HCT116 (cell line): ENCODE data around the gene TUBA3D.
"Not testable (repeated sequence)": the region's sequence is repeated elsewhere in the genome, so short reads cannot be mapped to it uniquely, and the experiment has no call there.

Source experiments
- CEBPB ChIP-seq: IDR thresholded peaks from 2 replicates; pipeline ENCODE4 v1.6.1; 2012; ENCODE audit warnings: low read depth
- EGR1 ChIP-seq: IDR thresholded peaks from 2 replicates; pipeline ENCODE4 v1.6.1; 2012; ENCODE audit warnings: low read depth
- EZH2phosphoT487 ChIP-seq: fragments of 200-600 bp; IDR thresholded peaks from 2 replicates; pipeline ENCODE4 v1.6.1; 2018; ENCODE audit warnings: antibody characterized with exemption, borderline replicate concordance
- JUND ChIP-seq: IDR thresholded peaks from 2 replicates; pipeline ENCODE4 v1.6.1; 2012
- POLR2A ChIP-seq: IDR thresholded peaks from 2 replicates; pipeline ENCODE4 v1.7.0; 2011; ENCODE audit warnings: borderline replicate concordance; ENCODE audit not compliant: insufficient read depth, insufficient read length; ENCODE audit errors: extremely low read depth
- RAD21 ChIP-seq: IDR thresholded peaks from 2 replicates; pipeline ENCODE4 v1.6.1; 2012; ENCODE audit warnings: low read depth, mild to moderate bottlenecking
- ZNF274 ChIP-seq: fragments of 200-500 bp; sonication (Bioruptor generic); IDR thresholded peaks from 2 replicates; pipeline ENCODE4 v1.6.1; 2014; ENCODE audit warnings: mild to moderate bottlenecking, low read depth, low read length, inconsistent platforms
- TF ChIP-seq, protein P1 (sequence below): IDR thresholded peaks from 2 replicates; pipeline ENCODE4 v1.6.1; 2011; ENCODE audit warnings: mild to moderate bottlenecking, low read length, moderate library complexity; ENCODE audit not compliant: insufficient replicate concordance; ENCODE audit errors: extremely low read depth
- TF ChIP-seq, protein P2 (sequence below), 3 experiments: fragments of 200-600 bp in 1 of 3; sonication (generic) in 1 of 3; IDR thresholded peaks in 2 of 3; conservative IDR thresholded peaks in 1 of 3; 2 replicates each; pipeline ENCODE4 v1.5.1; 2012 to 2017; ENCODE audit warnings: low read depth in 2 of 3, low read length in 2 of 3, antibody characterized with exemption in 1 of 3, borderline replicate concordance in 1 of 3, control low read depth in 1 of 3, mild to moderate bottlenecking in 1 of 3, mixed read lengths in 1 of 3, mixed run types in 1 of 3, moderate library complexity in 1 of 3; ENCODE audit not compliant: insufficient read depth in 1 of 3
- TF ChIP-seq, protein P3 (sequence below): IDR thresholded peaks from 2 replicates; pipeline ENCODE4 v1.6.1; 2012

DNA sequence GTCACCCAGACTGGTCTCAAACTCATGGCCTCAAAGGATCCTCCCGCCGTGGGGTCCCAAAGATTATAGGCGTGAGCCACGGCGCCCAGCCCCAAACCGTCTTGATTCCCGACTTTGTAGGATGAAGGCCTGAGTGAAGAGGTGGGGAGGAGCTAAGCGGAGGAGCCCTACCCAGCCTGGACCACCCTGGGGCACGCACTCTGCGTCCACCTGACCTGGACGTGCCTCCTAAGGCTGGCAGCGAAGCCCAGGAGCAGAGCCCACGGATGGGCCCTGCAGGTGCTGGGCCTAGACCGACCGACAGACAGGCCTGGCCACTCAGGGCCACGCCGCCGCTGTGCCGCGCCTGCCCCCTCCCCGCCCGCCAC lies 15.5 kb downstream of the TUBA3D start:
- TF ChIP-seq, protein P1, sequence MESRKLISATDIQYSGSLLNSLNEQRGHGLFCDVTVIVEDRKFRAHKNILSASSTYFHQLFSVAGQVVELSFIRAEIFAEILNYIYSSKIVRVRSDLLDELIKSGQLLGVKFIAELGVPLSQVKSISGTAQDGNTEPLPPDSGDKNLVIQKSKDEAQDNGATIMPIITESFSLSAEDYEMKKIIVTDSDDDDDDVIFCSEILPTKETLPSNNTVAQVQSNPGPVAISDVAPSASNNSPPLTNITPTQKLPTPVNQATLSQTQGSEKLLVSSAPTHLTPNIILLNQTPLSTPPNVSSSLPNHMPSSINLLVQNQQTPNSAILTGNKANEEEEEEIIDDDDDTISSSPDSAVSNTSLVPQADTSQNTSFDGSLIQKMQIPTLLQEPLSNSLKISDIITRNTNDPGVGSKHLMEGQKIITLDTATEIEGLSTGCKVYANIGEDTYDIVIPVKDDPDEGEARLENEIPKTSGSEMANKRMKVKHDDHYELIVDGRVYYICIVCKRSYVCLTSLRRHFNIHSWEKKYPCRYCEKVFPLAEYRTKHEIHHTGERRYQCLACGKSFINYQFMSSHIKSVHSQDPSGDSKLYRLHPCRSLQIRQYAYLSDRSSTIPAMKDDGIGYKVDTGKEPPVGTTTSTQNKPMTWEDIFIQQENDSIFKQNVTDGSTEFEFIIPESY, result not testable (repeated sequence)
- not testable (repeated sequence) for TF ChIP-seq EZH2phosphoT487, RAD21, ZNF274, JUND, CEBPB, POLR2A, EGR1
- TF ChIP-seq, protein P2, sequence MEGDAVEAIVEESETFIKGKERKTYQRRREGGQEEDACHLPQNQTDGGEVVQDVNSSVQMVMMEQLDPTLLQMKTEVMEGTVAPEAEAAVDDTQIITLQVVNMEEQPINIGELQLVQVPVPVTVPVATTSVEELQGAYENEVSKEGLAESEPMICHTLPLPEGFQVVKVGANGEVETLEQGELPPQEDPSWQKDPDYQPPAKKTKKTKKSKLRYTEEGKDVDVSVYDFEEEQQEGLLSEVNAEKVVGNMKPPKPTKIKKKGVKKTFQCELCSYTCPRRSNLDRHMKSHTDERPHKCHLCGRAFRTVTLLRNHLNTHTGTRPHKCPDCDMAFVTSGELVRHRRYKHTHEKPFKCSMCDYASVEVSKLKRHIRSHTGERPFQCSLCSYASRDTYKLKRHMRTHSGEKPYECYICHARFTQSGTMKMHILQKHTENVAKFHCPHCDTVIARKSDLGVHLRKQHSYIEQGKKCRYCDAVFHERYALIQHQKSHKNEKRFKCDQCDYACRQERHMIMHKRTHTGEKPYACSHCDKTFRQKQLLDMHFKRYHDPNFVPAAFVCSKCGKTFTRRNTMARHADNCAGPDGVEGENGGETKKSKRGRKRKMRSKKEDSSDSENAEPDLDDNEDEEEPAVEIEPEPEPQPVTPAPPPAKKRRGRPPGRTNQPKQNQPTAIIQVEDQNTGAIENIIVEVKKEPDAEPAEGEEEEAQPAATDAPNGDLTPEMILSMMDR (IDR thresholded peaks at IDR 0.05 in 2 of 3, conservative IDR thresholded peaks at IDR 0.05 in 1 of 3; ENCODE audit: borderline replicate concordance in 1 of 3, insufficient read depth in 1 of 3, low read depth in 2 of 3, low read length in 2 of 3), result not testable (repeated sequence)
- TF ChIP-seq, protein P3, sequence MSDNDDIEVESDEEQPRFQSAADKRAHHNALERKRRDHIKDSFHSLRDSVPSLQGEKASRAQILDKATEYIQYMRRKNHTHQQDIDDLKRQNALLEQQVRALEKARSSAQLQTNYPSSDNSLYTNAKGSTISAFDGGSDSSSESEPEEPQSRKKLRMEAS, result not testable (repeated sequence)
